ENCODE results near the gene SLC47A1. TPM values are rescaled to one million over a fixed set of nuclear protein-coding genes. Genes with fewer than 3 reads are reported as not detected.
A peak's percentile ranks its signal among the peaks of the same experiment; 100 is the strongest.

SLC47A1 gene
- polyA plus RNA-seq, 1 donor from 2014 or later, result not detected

- Mint-ChIP-seq H3K4me1 (peaks cover 0 to 1% (median 0%) of the 10 kb centered on the region in 3 donors), H3K36me3 (no peaks in the 10 kb centered on the region), H3K27ac (no peak overlapping the region), H3K4me3 (no peak overlapping the region), H3K27me3 (peaks cover 13% of the 10 kb centered on the region), H3K9me3 (no peaks in the 10 kb centered on the region)
Measured at GRCh38 chr17:19583871-19584270, 50.2 kb downstream of the SLC47A1 start.

- no peak overlapping the region for H3K27ac Mint-ChIP-seq
- no peaks in the 10 kb centered on the region for H3K36me3 Mint-ChIP-seq
- H3K4me3 Mint-ChIP-seq, result no peak overlapping the region
- no peaks in the 10 kb centered on the region for H3K9me3 Mint-ChIP-seq
- H3K4me1 Mint-ChIP-seq, result no peaks in the 10 kb centered on the region
- peaks cover 4% of the 10 kb centered on the region for H3K27me3 Mint-ChIP-seq
Measured at GRCh38 chr17:19590451-19590850, 56.8 kb downstream of the SLC47A1 start.

- Mint-ChIP-seq H3K4me1 (no peaks in the 10 kb centered on the region), H3K27ac (no peak overlapping the region), H3K27me3 (peaks cover 4% of the 10 kb centered on the region), H3K36me3 (no peaks in the 10 kb centered on the region), H3K9me3 (no peaks in the 10 kb centered on the region), H3K4me3 (no peak overlapping the region)
Measured at GRCh38 chr17:19590912-19591551, 57.4 kb downstream of the SLC47A1 start.

GRCh38 chr17:19592316-19592715, 58.7 kb downstream of the SLC47A1 start:
- no peaks in the 10 kb centered on the region for H3K36me3 Mint-ChIP-seq
- H3K9me3 Mint-ChIP-seq, result no peaks in the 10 kb centered on the region
- H3K27me3 Mint-ChIP-seq, result peaks cover 5% of the 10 kb centered on the region
- no peak overlapping the region for H3K4me3 Mint-ChIP-seq
- H3K27ac Mint-ChIP-seq, result no peak overlapping the region
- no peaks in the 10 kb centered on the region for H3K4me1 Mint-ChIP-seq

- Mint-ChIP-seq H3K36me3 (no peaks in the 10 kb centered on the region), H3K27ac (no peak overlapping the region), H3K4me1 (no peaks in the 10 kb centered on the region), H3K27me3 (peaks cover 3% of the 10 kb centered on the region), H3K9me3 (peaks cover 0 to 2% (median 0%) of the 10 kb centered on the region in 3 donors), H3K4me3 (no peak overlapping the region)
Measured at GRCh38 chr17:19596869-19597268, 63.2 kb downstream of the SLC47A1 start.

GRCh38 chr17:19610311-19610710, 76.7 kb downstream of the SLC47A1 start:
- H3K27ac Mint-ChIP-seq, result no peak overlapping the region
- peaks cover 2% of the 10 kb centered on the region for H3K36me3 Mint-ChIP-seq
- peaks cover 0 to 4% (median 2%) of the 10 kb centered on the region in 3 donors for H3K4me1 Mint-ChIP-seq
- no peak overlapping the region for H3K4me3 Mint-ChIP-seq
- peaks cover 0 to under 1% (median 0%) of the 10 kb centered on the region in 3 donors for H3K9me3 Mint-ChIP-seq
- H3K27me3 Mint-ChIP-seq, result peaks cover 4% of the 10 kb centered on the region

- H3K27ac Mint-ChIP-seq, result no peak overlapping the region
- peaks cover 0 to 4% (median 2%) of the 10 kb centered on the region in 3 donors for H3K4me1 Mint-ChIP-seq
- peaks cover 0 to 1% (median 0%) of the 10 kb centered on the region in 3 donors for H3K9me3 Mint-ChIP-seq
- H3K4me3 Mint-ChIP-seq, result no peak overlapping the region
- H3K27me3 Mint-ChIP-seq, result peaks cover 4% of the 10 kb centered on the region
- peaks cover 2% of the 10 kb centered on the region for H3K36me3 Mint-ChIP-seq
Measured at GRCh38 chr17:19610879-19611278, 77.2 kb downstream of the SLC47A1 start.

GRCh38 chr17:19613979-19614378, 80.3 kb downstream of the SLC47A1 start:
- Mint-ChIP-seq H3K4me3 (no peak overlapping the region), H3K4me1 (peaks cover 0 to 4% (median 0%) of the 10 kb centered on the region in 3 donors), H3K36me3 (peaks cover 6% of the 10 kb centered on the region), H3K27ac (no peak overlapping the region), H3K9me3 (peaks cover 7 to 19% (median 8%) of the 10 kb centered on the region in 3 donors), H3K27me3 (peaks cover 6% of the 10 kb centered on the region)

GRCh38 chr17:19614900-19615299, 81.2 kb downstream of the SLC47A1 start:
- peaks cover 6% of the 10 kb centered on the region for H3K27me3 Mint-ChIP-seq
- H3K4me3 Mint-ChIP-seq, result no peak overlapping the region
- no peak overlapping the region for H3K27ac Mint-ChIP-seq
- H3K36me3 Mint-ChIP-seq, result peaks cover 8% of the 10 kb centered on the region
- peaks cover 0 to 4% (median 0%) of the 10 kb centered on the region in 3 donors for H3K4me1 Mint-ChIP-seq
- H3K9me3 Mint-ChIP-seq, result peaks cover 11 to 28% (median 17%) of the 10 kb centered on the region in 3 donors

GRCh38 chr17:19618015-19618414, 84.4 kb downstream of the SLC47A1 start:
- Mint-ChIP-seq H3K36me3 (peaks cover 8% of the 10 kb centered on the region), H3K27me3 (peaks cover 2% of the 10 kb centered on the region), H3K4me1 (peaks cover 0 to 4% (median 0%) of the 10 kb centered on the region in 3 donors), H3K27ac (no peak overlapping the region), H3K9me3 (peaks cover 12 to 34% (median 22%) of the 10 kb centered on the region in 3 donors), H3K4me3 (no peak overlapping the region)

GRCh38 chr17:19619705-19620325, 86.2 kb downstream of the SLC47A1 start:
- Mint-ChIP-seq H3K27me3 (peaks cover 2% of the 10 kb centered on the region), H3K27ac (no peak overlapping the region), H3K4me3 (peak overlapping the region in 1 of 4 donors; percentile 82), H3K9me3 (peaks cover 12 to 34% (median 22%) of the 10 kb centered on the region in 3 donors), H3K4me1 (no peaks in the 10 kb centered on the region), H3K36me3 (peaks cover 8% of the 10 kb centered on the region)

GRCh38 chr17:19621697-19622096, 88.0 kb downstream of the SLC47A1 start:
- H3K36me3 Mint-ChIP-seq, result peaks cover 8% of the 10 kb centered on the region
- no peak overlapping the region for H3K4me3 Mint-ChIP-seq
- H3K27ac Mint-ChIP-seq, result no peak overlapping the region
- peaks cover 12 to 34% (median 21%) of the 10 kb centered on the region in 3 donors for H3K9me3 Mint-ChIP-seq
- H3K4me1 Mint-ChIP-seq, result no peaks in the 10 kb centered on the region
- H3K27me3 Mint-ChIP-seq, result peaks cover 4% of the 10 kb centered on the region

- Mint-ChIP-seq H3K27ac (no peak overlapping the region), H3K4me1 (no peaks in the 10 kb centered on the region), H3K36me3 (no peaks in the 10 kb centered on the region)
Measured at GRCh38 chr17:19626079-19626478, 92.4 kb downstream of the SLC47A1 start.

More at GRCh38 chr17:19626079-19626478, 92.4 kb downstream of the SLC47A1 start:
- no peak overlapping the region for H3K4me3 Mint-ChIP-seq
- H3K9me3 Mint-ChIP-seq, result peaks cover 0 to 4% (median 3%) of the 10 kb centered on the region in 3 donors
- H3K27me3 Mint-ChIP-seq, result peaks cover 5% of the 10 kb centered on the region

All from IgD-negative memory B cell (primary cell).